ENCODE measurements around the gene TOX4. TPM values are rescaled to one million over a fixed set of nuclear protein-coding genes. Genes with fewer than 3 reads are reported as not detected.
"Not testable (repeated sequence)": the region's sequence is repeated elsewhere in the genome, so short reads cannot be mapped to it uniquely, and the experiment has no call there.

The TOX4 gene
- total RNA-seq, 2 donors from 2014 or later: 63.8 to 65.1 TPM

DNA sequence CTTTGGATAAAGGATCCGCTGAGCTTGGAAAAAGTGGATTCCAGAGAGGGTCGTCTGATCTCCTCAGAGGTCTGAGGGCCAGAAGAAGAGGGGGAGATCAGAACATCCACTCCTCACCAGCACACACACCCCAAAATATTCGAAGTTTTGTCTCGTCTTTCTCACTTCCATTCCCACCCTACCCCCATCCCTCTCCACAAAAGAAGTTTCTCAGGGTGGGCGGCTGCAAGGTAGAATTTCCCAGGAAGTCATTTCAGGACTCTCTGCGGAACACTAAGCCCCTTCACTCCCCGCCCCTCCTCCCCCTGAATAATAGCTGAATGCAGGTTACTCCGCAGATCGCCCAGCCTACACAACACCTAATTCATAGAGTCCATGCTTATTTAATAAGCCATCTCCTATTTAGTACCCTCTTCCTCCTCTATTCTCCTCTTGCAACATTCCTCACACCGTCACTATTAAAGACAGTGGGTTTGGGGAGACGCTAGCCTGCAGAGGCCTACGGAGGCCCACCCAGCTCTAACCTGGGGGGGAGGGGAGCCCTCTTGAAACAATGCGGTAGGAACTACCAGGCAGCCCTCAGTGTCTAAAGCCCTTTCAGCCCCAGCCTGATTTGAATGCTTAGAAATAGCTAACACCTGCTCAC lies 49.8 kb downstream of the TOX4 start:
- intact Hi-C loops (cut with DNase I): no loop called here
- ATAC-seq (peak in 1 of 2 donors; percentile 7), DNase-seq (no peak)

DNA sequence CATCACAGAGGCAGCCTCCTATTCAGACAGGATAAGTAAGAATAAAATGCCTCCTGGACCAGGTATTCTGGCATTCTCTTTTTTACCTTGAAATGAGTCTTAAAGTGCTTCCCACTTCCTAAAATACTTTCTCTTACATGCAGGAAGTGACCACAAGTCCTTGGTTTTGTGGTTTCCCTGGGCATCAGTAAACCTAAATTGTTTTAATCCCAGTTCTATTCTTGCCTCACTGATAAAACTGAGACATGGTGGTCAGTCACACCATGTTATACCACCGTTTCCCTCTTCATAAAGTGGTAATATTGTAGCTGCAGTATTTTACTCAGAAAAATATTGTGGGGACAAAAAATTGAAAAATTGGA lies 50.3 kb downstream of the TOX4 start:
- intact Hi-C loops (cut with DNase I): no loop called here
- ATAC-seq (no peak), DNase-seq (no peak)

DNA sequence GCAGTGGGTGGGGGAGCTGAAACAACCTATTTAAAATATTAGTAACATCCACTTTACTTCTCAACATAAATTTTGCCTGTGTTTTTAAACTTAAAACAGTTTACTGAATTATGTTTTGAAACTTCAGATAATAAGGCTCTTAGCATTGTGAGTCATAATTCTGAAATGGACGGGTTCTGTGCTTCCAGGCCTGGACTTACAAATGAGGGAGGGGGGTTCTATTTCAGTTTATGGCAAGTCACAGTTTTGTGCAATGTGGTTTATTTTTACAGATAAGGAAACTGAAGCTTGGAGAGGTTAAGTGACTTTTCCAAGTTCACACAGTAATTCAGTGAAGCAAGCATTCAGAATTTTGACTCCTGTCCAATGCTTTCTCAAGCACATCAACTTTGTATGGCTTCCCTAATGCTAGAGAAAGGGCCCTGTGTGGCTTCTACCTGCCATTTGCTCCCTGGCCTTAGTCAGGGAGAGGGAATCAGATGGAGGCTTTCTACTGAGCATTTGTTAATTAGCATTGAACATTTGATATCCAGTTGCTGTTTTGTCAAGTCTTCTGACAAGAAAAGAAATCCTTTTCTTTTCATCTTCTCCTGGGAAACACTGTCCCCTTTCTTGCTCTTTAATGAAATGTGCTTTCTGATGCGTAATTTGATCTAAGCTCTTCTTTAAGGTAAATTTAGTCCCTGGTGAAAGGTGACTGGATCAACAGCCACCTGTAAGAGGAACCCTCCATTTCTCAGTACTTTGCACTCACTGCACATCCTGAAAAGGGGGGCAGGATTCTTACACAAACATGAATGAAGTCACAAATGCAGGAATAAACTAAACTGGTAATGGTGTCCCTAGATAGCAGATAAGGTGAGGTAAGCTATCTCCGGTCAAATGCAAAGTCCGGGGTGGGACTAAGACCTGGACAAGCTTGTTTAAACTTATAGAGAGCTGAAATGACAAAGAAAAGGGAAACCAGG lies 51.7 kb downstream of the TOX4 start:
- intact Hi-C loops (cut with DNase I): no loop called here

DNA sequence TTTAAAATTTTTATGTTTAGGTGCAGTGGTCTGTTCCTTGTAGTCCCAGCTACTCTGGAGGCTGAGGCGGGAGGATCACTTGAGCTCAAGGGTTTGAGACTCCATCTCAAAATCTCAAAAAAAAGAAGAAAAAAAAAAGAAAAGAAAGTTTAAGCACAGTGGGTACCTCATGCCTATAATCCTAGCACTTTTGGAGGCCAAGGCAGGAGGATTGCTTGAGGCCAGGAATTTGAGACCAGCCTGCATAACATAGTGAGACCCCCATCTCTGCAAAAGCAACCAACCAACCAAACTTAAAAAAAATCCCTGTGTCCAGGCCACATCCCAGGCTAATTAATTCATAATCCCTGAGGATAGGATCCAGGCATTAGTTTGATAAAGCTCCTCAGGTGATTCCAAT lies 52.5 kb downstream of the TOX4 start:
- ATAC-seq: no peak
- intact Hi-C loops (cut with DNase I): no loop called here
- DNase-seq: no peak

More for the DNA sequence above, 51.7 kb downstream of the TOX4 start:
- ATAC-seq (no peak), DNase-seq (no peak)

DNA sequence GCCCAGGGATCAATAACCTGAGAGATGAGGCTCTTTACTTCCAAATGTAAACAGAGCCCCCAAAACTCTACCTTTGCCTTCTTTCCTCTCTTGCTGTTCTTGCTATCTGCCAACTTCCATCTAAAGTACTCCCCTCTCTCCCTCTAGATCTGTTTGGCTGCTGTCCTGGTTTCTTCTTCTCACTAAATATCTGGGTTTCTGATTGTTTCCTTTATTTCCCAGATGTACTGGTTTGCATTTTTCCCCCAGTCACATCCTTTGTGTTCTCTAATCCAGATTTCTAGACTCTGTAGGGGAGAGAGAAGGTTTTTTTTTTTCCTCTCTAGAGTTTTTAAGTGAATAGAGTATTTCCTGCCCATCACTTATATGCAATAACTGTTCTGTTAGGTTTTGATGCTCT lies 56.3 kb downstream of the TOX4 start:
- intact Hi-C loops (cut with DNase I): no loop called here
- no peak for ATAC-seq
- no peak for DNase-seq

DNA sequence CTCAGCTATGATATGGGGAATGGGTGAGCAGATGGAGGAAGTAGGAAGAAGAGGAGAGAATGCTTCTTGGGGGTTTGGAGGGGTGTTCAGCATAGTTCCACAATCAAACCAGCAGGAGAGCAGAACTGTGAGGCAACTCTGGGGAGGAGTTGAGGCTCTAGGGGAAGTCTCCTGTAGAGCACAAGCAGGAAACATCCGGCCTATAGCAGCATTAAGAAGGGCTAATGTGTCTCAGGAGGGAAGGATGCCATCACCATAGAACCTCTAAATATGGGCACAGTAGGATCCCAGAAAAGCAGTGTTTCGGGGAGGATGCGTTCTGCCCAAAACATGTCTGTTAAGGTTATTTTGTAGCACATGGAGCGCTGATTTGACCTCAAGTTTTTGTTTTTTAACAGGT lies 57.6 kb downstream of the TOX4 start:
- DNase-seq (no peak), ATAC-seq (no peak)
- intact Hi-C loops (cut with DNase I): no loop called here

DNA sequence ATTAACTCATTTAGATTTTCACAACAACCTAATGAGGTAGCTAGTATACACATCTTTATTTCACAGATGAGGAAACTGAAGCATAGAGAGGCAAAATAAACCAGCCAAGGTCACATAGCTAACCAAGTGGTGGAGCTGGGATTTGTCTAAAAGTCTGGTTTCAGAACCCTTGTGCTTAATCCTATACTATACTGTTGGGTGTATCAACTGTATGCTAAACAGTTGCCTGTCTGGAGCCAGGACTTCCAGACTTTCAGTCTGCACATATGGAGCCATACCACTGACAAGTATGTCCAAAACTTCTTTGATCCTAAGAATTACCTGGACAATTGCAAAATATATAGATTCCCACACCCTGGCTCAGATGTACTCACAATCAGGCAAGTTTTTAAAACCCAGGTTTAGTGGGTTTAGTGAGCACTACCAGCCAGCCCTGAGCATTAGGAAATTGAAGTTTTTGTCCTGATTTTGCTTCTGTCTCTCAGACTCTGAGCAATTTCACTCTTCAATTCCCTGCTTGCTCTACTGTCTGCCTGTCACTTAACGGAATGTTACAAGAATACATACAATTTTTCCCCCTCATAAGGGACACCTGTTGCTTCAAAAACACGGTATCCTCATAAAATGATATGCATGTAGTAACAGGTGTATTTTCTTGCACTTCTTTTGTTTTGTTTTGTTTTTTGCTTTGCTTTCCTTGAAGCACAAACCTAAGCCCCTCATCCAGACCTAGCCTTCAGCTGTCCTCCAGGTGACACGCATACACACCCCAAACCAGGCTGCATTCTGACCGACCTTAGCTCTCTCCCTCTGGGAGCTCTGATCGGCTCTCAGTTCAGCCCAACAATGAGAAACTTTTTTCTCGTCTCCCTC lies 58.8 kb downstream of the TOX4 start:
- DNase-seq (no peak), ATAC-seq (peak in 1 of 2 donors; percentile 31)
- intact Hi-C loops (cut with DNase I): no loop called here

DNA sequence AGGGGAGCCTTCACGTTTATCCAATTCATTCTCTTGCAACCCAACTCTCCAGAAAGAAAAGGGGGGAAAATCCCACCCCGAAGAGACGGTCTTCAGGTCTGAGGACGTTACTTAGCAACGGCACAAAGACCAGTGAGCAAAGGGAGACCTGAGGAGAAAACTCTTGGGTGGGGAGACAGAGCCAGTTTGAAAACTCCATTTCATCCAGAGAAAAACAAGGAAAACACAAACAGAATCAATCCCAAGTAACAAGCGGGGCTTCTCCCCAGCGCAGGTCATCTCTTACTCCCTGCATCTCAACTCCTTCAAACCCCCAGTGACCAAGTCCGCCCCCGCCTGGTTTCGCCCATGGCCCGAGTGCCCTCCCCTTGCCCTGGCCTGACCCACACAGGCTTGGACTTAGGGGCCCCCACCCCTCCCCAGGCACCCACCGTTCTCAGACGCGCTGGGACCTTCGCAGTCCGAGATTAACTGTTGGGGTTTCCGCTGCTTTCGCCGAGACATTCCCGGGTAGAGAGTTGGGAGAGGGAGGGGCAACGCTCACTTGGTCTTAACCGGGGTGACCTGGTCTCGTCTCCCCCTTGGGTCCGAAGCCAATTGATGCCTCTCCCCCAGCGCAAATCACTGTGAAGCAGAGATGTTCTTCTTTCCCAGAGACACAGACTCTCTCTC lies 59.6 kb downstream of the TOX4 start:
- no peak for DNase-seq
- ATAC-seq: peak; percentile 12 to 59
- intact Hi-C loops (cut with DNase I): no loop called here

DNA sequence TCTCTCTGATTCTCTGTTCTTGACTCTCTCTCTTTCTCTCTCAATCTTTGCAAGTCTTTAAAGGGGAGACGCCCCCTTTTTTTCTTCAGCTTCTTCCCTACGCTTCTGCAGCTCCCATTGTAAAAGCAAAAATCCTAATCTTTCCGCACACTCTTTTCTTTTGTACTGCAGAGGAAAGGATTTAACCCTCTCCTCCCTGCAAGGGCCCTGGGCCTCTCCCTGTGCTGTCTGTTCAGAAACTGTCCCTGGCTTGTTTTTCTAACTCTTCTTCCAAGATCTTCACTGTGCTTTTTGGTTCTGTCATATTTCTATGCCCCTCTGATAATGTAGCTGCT lies 60.1 kb downstream of the TOX4 start:
- no peak for ATAC-seq
- intact Hi-C loops (cut with DNase I): no loop called here
- DNase-seq: no peak

DNA sequence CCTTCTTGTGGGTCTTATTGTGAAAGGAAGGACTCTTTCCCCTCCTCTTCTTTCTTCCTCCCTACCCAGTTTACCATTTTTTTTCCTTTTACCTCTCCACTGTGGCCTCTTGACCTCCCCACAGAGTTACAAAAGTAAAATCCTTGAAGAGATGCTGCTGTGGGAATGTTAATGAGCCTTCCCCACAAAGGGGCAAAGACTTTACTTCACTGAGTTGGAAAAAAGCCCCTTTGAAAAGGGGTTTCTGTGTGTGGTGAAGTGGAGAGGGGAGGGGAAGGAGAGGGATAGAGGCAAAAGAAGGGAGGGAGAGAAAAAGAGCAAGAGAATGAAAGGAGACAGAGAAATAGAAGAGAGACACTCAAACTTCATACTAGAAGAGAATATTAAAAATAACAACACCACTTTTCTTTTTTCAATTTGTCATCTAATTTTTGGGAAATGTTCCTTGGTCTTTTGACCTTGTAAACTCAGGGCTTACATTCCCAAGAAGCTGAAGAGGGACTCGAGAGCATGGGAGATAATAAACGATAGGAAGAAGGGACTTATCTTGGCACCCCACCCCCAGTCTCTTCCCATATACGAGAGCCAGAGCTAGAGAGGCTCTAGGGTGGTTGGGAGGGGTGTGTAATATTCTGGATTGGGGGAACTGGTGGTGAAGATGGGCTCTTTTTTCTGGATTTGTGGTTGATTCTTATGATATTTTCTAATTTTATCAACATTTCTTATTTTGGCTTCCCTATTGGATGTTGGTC lies 62.4 kb downstream of the TOX4 start:
- DNase-seq (no peak), ATAC-seq (no peak)
- intact Hi-C loops (cut with DNase I): no loop called here

DNA sequence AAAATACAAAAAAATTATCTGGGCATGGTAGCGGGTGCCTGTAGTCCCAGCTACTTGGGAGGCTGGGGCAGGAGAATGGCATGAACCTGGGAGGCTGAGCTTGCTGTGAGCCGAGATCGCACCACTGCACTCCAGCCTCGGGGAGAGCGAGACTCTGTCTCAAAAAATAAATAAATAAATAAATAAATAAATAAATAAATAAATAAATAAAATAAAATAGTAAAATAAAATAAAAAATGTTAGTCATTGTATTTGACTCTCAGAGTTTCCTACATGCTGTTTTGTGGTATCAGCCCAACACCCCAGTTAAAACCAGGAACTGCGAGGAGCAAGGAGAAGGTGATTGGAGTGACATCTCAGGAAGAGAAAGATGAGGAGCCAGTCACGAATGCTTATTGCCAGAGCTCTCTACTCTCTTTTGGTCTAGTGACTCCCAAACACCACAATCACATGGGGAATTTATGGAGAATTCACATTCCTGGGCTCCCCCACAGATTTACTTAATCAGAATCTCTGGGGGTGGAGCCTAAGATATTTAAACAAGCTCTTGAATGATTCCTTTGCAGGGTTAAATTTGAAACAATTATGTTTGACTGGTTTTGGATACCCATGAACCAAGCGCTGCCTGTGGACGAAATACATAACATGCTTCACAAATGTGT lies 64.5 kb downstream of the TOX4 start:
- DNase-seq (no peak), ATAC-seq (no peak)
- intact Hi-C loops (cut with DNase I): no loop called here

DNA sequence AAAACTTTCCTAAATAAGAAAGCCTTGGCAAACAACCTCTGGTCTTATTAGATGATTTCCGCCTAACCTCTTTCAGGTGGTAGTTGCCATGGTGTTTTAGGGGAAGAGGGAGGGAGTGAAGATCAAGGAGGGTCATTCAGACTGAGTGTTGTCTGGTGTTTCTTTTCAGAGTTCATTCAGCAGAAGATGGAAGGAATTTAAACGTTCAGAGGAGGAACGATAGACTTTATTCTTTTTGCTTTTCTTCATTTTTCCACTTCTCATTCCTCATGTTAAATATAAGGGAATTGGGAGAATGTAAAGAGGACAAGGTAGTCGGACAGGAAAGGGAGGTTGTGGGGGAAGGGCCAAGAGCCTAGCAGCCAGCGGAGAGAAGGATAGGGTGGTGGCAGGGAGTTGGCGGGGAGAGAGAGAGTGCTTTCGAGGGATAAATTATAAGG lies 66.5 kb downstream of the TOX4 start:
- no peak for DNase-seq
- ATAC-seq: no peak

DNA sequence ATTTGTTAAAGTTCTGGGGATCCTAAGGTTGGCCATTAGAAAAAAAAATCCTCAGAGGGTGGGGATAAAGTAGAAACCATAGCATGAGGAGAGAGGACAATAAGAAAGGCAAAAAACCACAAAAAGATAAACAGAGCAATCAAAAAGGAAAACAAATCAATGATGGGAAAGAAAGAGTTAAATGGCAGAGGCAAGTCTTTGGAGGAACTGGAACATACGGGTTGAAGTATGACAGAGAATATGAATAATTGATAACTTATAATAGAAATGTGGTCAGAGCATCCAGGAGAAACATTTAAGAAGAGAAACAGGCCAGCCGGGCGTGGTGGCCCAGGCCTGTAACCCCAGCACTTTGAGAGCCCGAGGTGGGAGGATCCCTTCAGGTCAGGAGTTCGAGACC lies 67.0 kb downstream of the TOX4 start:
- no peak for ATAC-seq
- intact Hi-C loops (cut with DNase I): no loop called here

More for the DNA sequence above, 66.5 kb downstream of the TOX4 start:
- intact Hi-C loops (cut with DNase I): no loop called here

DNA sequence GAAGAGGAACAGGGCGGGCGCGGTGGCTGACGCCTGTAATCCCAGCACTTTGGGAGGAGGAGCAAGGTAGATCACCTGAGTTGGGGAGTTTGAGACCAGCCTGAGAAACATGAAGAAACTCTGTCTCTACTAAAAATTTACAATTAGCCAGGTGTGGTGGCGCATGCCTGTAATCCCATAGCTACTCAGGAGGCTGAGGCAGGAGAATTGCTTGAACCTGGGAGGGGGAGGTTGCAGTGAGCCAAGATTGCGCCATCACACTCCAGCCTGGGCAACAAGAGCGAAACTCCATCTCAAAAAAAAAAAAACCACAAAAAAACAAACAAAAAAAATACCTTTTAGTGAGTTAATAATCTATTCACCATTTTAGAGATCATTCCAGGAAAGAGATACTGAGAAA lies 67.6 kb downstream of the TOX4 start:
- DNase-seq; ATAC-seq; intact Hi-C loops (cut with DNase I): not testable (repeated sequence)

More for the DNA sequence above, 67.0 kb downstream of the TOX4 start:
- no peak for DNase-seq
